Endometrial microvascular endothelial cells (primary cell): ENCODE data around the gene SWT1. TPM values are rescaled to one million over a fixed set of nuclear protein-coding genes. Genes with fewer than 3 reads are reported as not detected.

ENCODE experiments used
- in situ Hi-C: cut with HindIII; loops from 2 replicates; pipeline ENCODE4 v1.10.0; 2017; ENCODE audit warnings: low sequenced_read_pairs, low pct_unique_long_range_greater_than_20kb; ENCODE audit errors: inconsistent ontology term
- total RNA-seq: library from RNA; depleted of rRNA; stranded (reverse); fragments of >200 nt; gene quantifications from one replicate; pipeline ENCODE4 v1.2.3, GENCODE V29; 2015; ENCODE audit errors: inconsistent ontology term

The SWT1 gene
- 4.6 TPM for total RNA-seq

GRCh38 chr1:185156854-185157598 is at the start of gene SWT1, which contains the start of gene TRMT1L:
Gene SWT1 (plus strand): TSS chr1:185157167. CDS start chr1:185160842, 3,675 bp downstream.
Gene TRMT1L (minus strand): TSS chr1:185156953. CDS start chr1:185156712, 241 bp downstream.
- in situ Hi-C loops, result no loop called here

- in situ Hi-C loops, result no loop called here
These were observed 48.6 kb upstream of the SWT1 start for GRCh38 chr1:185108321-185108720.

GRCh38 chr1:185110145-185110544 is 46.8 kb upstream of the SWT1 start:
- in situ Hi-C loops, result no loop called here

GRCh38 chr1:185111873-185112272 is 45.1 kb upstream of the SWT1 start:
- in situ Hi-C loops, result no loop called here

GRCh38 chr1:185112356-185112755 is 44.6 kb upstream of the SWT1 start:
- in situ Hi-C loops, result no loop called here

GRCh38 chr1:185129708-185130107 is 27.3 kb upstream of the SWT1 start:
- in situ Hi-C loops, result no loop called here

- in situ Hi-C loops, result no loop called here
These were observed 24.4 kb upstream of the SWT1 start for GRCh38 chr1:185132534-185132933.

- in situ Hi-C loops, result no loop called here
These were observed 18.9 kb upstream of the SWT1 start for GRCh38 chr1:185137896-185138545.

- in situ Hi-C loops, result no loop called here
These were observed 17.7 kb upstream of the SWT1 start for GRCh38 chr1:185139246-185139645.

GRCh38 chr1:185144233-185144632 is 12.7 kb upstream of the SWT1 start:
- in situ Hi-C loops, result no loop called here

- in situ Hi-C loops, result no loop called here
These were observed 5.8 kb upstream of the SWT1 start for GRCh38 chr1:185151215-185151614.

GRCh38 chr1:185152187-185152767 is 4.7 kb upstream of the SWT1 start:
- in situ Hi-C loops, result no loop called here

GRCh38 chr1:185154912-185155513 is 2.0 kb upstream of the SWT1 start:
- in situ Hi-C loops, result no loop called here

GRCh38 chr1:185155600-185156287 is 1.2 kb upstream of the SWT1 start:
- in situ Hi-C loops, result no loop called here

GRCh38 chr1:185156288-185156853 is 596 bp upstream of the SWT1 start:
- in situ Hi-C loops, result no loop called here

GRCh38 chr1:185157599-185158412 is 839 bp downstream of the SWT1 start:
- in situ Hi-C loops, result no loop called here

GRCh38 chr1:185158800-185159199 is 1.8 kb downstream of the SWT1 start:
- in situ Hi-C loops, result no loop called here

- in situ Hi-C loops, result loop anchor here (10.0 kb wide), 1 partner anchor 515 kb away; no protein-coding TSS in a partner anchor
These were observed 3.0 kb downstream of the SWT1 start for GRCh38 chr1:185159966-185160365.
